Measurements from ENCODE around the gene DIP2C. TPM values are rescaled to one million over a fixed set of nuclear protein-coding genes. Genes with fewer than 3 reads are reported as not detected.

Gene DIP2C
- total RNA-seq, 2 donors from 2014 or later: 13.0 to 13.7 TPM

DNA sequence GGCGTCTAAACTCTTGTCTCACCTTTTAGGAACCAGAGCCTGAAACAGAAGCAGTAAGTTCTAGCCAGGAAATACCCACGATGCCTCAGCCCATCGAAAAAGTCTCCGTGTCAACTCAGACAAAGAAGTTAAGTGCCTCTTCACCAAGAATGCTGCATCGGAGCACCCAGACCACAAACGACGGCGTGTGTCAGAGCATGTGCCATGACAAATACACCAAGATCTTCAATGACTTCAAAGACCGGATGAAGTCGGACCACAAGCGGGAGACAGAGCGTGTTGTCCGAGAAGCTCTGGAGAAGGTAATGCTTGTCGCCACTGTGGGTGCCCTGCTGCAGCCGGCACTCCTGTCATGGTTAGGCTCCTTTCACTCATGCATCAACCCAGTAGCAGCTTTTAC, 441.2 kb downstream of the DIP2C start:
- H3K4me3 Mint-ChIP-seq: no peak overlapping the region
- H3K36me3 Mint-ChIP-seq (ENCODE audit: low read depth): peaks cover 51% of the 10 kb centered on the region
- no peak overlapping the region for H3K27ac ChIP-seq (ENCODE audit: low read depth, low read length)

DNA sequence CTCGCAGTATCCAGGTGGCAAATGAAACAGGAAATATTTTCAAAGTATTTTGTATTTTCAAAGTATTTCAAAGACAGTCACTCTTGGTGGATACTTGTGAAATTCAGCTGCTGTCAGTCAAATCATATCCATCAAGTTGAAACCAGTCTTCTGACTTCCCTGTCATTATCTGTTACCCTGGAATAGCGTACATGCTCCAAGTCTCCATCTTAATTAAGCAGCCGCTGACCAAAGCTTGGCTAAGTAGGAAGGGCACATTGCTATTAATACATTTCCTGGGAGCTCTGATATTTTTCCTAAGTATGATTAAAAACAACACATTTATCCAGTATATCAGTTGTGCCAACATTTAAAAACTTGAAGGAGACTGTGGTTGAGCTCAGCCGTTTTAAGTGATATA, 442.0 kb downstream of the DIP2C start:
- DNase-seq: no peak
- no peaks in the 10 kb centered on the region for H3K9me3 ChIP-seq (ENCODE audit: control insufficient read depth, low read length)
- H3K4me1 ChIP-seq (ENCODE audit: control insufficient read depth, insufficient read depth, low read length): no peaks in the 10 kb centered on the region
- H3K4me3 Mint-ChIP-seq: no peak overlapping the region
- TF ChIP-seq, protein P1, sequence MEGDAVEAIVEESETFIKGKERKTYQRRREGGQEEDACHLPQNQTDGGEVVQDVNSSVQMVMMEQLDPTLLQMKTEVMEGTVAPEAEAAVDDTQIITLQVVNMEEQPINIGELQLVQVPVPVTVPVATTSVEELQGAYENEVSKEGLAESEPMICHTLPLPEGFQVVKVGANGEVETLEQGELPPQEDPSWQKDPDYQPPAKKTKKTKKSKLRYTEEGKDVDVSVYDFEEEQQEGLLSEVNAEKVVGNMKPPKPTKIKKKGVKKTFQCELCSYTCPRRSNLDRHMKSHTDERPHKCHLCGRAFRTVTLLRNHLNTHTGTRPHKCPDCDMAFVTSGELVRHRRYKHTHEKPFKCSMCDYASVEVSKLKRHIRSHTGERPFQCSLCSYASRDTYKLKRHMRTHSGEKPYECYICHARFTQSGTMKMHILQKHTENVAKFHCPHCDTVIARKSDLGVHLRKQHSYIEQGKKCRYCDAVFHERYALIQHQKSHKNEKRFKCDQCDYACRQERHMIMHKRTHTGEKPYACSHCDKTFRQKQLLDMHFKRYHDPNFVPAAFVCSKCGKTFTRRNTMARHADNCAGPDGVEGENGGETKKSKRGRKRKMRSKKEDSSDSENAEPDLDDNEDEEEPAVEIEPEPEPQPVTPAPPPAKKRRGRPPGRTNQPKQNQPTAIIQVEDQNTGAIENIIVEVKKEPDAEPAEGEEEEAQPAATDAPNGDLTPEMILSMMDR (conservative IDR thresholded peaks at IDR 0.05): no peak
- no peaks in the 10 kb centered on the region for H3K27me3 ChIP-seq (ENCODE audit: control insufficient read depth, insufficient read depth, low read length, poor library complexity, severe bottlenecking)
- H3K9me3 Mint-ChIP-seq: no peaks in the 10 kb centered on the region
- H3K27me3 Mint-ChIP-seq (ENCODE audit: insufficient read depth): no peaks in the 10 kb centered on the region
- 93 to 96% methylated on average over 3 to 4 of the region's 4 CpGs for WGBS, 2 experiments (ENCODE audit: insufficient coverage in 1 of 2, insufficient read length in 1 of 2)
- peaks cover 47% of the 10 kb centered on the region for H3K36me3 Mint-ChIP-seq (ENCODE audit: low read depth)
- peaks cover 61% of the 10 kb centered on the region for H3K36me3 ChIP-seq (ENCODE audit: control insufficient read depth, insufficient read depth, low read length)
- no peak overlapping the region for H3K27ac Mint-ChIP-seq
- H3K4me3 ChIP-seq (ENCODE audit: low read length): no peak overlapping the region
- H3K9ac ChIP-seq (ENCODE audit: extremely low read depth, low read length, poor library complexity, severe bottlenecking): no peak overlapping the region
- peaks cover 4% of the 10 kb centered on the region for H3K4me1 Mint-ChIP-seq
- H3K27ac ChIP-seq (ENCODE audit: low read depth, low read length): no peak overlapping the region

More for the DNA sequence above, 441.2 kb downstream of the DIP2C start:
- Mint-ChIP-seq H3K27ac (no peak overlapping the region), H3K27me3 (ENCODE audit: insufficient read depth) (no peaks in the 10 kb centered on the region), H3K9me3 (no peaks in the 10 kb centered on the region), H3K4me1 (peaks cover 4% of the 10 kb centered on the region)
- Histone ChIP-seq H3K36me3 (ENCODE audit: control insufficient read depth, insufficient read depth, low read length) (peaks cover 62% of the 10 kb centered on the region), H3K4me3 (ENCODE audit: low read length) (no peak overlapping the region), H3K9ac (ENCODE audit: extremely low read depth, low read length, poor library complexity, severe bottlenecking) (no peak overlapping the region), H3K9me3 (ENCODE audit: control insufficient read depth, low read length) (no peaks in the 10 kb centered on the region), H3K27me3 (ENCODE audit: control insufficient read depth, insufficient read depth, low read length, poor library complexity, severe bottlenecking) (no peaks in the 10 kb centered on the region), H3K4me1 (ENCODE audit: control insufficient read depth, insufficient read depth, low read length) (no peaks in the 10 kb centered on the region)
- TF ChIP-seq, protein P1 (conservative IDR thresholded peaks at IDR 0.05): no peak
- DNase-seq: no peak
- WGBS, 2 experiments (ENCODE audit: insufficient coverage in 1 of 2, insufficient read length in 1 of 2): 93 to 98% methylated on average over 15 of the region's 15 CpGs

DNA sequence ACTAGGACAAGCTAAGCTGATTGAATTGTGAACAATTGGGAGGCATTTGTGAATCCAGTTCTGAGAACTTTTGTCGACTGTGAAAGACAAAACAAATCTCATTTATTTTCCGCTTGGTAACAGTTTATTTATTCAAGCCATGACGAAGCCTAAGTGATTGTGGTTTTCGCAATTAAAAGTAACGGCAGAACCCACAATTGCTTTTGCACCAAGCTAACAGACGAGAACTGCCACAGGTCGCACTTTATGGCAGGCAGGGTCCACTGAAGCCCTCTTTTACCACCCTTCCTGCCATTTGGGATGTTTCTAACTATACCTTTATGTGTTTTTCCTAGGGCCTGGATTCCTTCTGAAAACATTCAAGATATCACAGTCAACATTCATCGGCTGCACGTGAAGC, 443.0 kb downstream of the DIP2C start:
- TF ChIP-seq, protein P1 (conservative IDR thresholded peaks at IDR 0.05): no peak
- no peaks in the 10 kb centered on the region for H3K27me3 Mint-ChIP-seq (ENCODE audit: insufficient read depth)
- 91 to 95% methylated on average over 9 of the region's 9 CpGs for WGBS, 2 experiments (ENCODE audit: insufficient coverage in 1 of 2, insufficient read length in 1 of 2)

More for the DNA sequence above, 443.0 kb downstream of the DIP2C start:
- peaks cover 64% of the 10 kb centered on the region for H3K36me3 ChIP-seq (ENCODE audit: control insufficient read depth, insufficient read depth, low read length)
- H3K4me3 ChIP-seq (ENCODE audit: low read length): no peak overlapping the region
- H3K4me1 ChIP-seq (ENCODE audit: control insufficient read depth, insufficient read depth, low read length): no peaks in the 10 kb centered on the region
- no peaks in the 10 kb centered on the region for H3K9me3 Mint-ChIP-seq
- peaks cover 4% of the 10 kb centered on the region for H3K4me1 Mint-ChIP-seq
- no peak overlapping the region for H3K9ac ChIP-seq (ENCODE audit: extremely low read depth, low read length, poor library complexity, severe bottlenecking)
- no peak overlapping the region for H3K27ac Mint-ChIP-seq
- H3K9me3 ChIP-seq (ENCODE audit: control insufficient read depth, low read length): no peaks in the 10 kb centered on the region
- H3K4me3 Mint-ChIP-seq: no peak overlapping the region
- no peak for DNase-seq
- no peaks in the 10 kb centered on the region for H3K27me3 ChIP-seq (ENCODE audit: control insufficient read depth, insufficient read depth, low read length, poor library complexity, severe bottlenecking)
- H3K27ac ChIP-seq (ENCODE audit: low read depth, low read length): no peak overlapping the region
- H3K36me3 Mint-ChIP-seq (ENCODE audit: low read depth): peaks cover 44% of the 10 kb centered on the region
